Measurements from ENCODE around the gene RFX8. TPM values are rescaled to one million over a fixed set of nuclear protein-coding genes. Genes with fewer than 3 reads are reported as not detected.
A peak's percentile ranks its signal among the peaks of the same experiment; 100 is the strongest.

The RFX8 gene
- total RNA-seq, 2 donors from 2014 or later, result not detected

DNA sequence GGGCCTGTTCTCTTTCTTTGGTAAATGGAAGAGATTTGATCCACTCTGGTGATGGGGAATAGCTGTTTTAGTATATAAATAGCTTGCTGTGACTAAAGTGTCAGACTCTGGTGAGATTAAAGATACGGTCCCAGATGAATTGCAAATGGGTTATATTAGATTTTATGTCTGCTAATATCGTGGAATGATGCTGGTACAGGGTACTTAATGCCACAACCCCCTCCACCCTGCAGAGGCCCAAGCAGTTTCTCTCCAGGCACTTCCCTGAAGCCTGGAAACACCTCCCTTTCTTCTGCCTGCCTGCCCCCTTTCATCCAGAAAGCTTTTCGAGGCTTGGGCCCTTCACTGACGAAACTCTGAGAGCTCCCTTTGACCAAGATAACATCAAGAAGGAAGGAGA lies 21.4 kb upstream of the RFX8 start:
- ATAC-seq (no peak), DNase-seq (no peak)
- intact Hi-C loops (cut with DNase I), result no loop called here

DNA sequence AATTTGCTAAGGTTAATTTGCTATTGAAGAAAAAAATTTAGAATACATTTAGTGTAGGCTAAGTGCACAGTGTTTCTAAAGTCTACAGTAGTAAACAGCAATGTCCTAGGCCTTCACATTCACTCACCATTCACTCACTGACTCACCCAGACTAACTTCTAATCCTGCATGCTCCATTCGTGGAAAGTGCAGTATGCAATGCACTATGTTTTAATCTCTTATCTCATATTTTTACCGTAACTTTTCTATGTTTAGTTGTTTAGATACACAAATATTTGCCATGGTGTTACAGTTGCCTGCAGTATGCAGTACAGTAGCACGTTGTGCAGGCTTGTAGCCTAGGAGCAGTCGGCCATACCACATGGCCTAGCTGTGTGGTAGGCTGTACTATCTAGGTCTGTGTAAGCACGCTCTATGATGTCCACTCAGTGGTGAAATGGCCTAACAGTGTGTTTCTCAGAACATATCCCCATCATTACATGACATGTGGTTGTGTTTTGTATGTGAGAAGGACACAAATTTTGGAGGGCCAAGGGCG lies 18.1 kb upstream of the RFX8 start:
- ATAC-seq (no peak), DNase-seq (no peak)
- intact Hi-C loops (cut with DNase I), result no loop called here

DNA sequence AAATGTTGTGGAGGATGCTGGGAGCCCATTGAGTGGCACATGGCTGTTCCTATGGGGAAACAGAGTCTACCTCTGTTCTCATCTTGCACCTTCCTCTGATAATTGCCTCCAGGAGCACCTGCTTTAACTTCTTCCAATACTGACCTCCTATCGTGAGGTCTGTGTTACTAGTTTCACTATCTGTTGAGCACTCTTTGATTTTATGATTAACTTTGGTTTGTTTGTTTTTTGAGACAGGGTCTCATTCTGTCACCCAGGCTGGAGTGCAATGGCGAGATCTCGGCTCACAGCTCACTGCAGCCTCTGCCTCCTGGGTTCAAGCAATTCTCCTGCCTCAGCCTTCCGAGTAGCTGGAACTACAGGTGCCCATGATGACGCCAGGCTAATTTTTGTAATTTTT lies 12.1 kb upstream of the RFX8 start:
- DNase-seq, result no peak
- ATAC-seq, result no peak
- intact Hi-C loops (cut with DNase I), result no loop called here

DNA sequence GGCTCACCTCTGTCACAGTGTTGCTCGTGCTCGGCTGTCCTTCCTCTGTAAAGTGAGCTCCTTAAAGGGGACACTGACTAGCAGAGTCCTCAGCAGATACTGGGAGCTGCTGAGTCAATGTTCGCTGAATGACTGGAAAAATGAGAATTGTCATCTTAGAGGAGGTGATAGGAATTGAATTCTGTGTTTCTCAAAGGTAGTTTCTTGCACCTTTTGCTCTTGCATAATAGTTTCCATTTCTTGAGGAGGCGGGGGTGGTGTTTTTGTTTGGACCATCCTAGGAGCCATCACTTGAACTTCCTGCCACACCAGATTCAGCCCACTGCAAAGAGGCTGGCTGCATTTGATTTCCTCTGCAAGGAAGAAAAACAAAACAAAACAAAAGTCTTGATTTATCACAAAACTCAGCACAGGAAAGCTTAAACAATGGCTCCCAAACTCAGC lies 11.4 kb upstream of the RFX8 start:
- DNase-seq (no peak), ATAC-seq (no peak)
- intact Hi-C loops (cut with DNase I), result no loop called here

DNA sequence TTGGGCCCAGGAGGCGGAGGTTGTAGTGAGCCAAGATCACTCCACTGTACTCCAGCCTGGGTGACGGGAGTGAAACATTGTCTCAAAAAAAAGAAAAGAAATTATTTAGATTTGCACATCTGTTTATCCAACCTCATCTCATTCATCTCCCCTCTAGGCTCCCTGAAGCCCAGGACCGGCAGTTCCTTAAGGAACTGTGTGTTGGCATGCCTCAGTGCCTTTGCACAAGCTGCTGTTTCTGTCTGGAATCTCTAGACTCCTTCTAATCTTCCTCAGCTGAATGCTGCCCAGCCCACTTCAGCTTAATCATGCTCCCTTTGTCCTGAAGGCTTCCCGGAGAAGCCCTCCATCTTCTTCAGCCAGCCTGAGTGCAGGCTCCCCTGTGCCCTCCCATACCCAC lies 10.9 kb upstream of the RFX8 start:
- no peak for ATAC-seq
- intact Hi-C loops (cut with DNase I), result no loop called here
- DNase-seq, result no peak

DNA sequence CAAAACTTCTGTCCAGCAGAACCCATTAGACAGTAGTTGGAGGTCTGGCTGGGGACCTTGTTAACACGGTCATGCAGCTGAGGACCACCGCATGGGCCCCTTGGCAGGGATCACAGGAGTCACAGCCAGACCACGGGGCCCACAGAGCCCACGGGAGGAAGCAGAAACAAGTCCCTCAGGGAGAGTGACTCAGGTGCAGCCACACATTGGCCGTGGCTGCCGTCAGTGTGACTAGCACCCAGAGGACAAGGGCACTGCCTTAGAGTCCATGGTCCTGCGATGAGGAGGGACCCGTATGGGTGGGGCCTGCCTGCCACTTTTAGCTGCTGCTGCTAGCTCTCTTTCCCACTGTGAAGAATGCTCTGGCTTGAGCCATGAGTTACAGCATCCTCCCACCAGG lies 5.9 kb upstream of the RFX8 start:
- intact Hi-C loops (cut with DNase I), result no loop called here
- no peak for ATAC-seq
- DNase-seq, result no peak

DNA sequence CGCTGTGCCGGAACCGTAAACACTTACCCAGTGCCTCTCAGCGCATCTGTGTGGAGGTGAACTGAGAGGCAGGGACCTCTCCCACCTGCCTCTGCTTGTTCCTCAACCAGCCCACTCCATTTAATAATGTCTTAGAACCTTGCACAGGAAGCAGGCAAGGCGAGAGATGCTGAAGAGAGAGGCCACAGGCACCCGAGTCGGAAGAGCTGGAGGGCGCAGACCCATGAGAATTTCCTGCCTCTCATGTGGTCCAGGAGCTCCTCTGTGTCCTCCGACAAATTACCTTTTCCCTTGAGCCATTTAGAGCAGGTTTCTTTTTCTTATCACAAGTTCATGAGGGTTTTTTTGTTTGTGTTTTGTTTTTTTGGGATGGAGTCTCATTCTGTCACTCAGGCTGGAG lies 4.9 kb upstream of the RFX8 start:
- DNase-seq (no peak), ATAC-seq (no peak)
- intact Hi-C loops (cut with DNase I), result no loop called here

DNA sequence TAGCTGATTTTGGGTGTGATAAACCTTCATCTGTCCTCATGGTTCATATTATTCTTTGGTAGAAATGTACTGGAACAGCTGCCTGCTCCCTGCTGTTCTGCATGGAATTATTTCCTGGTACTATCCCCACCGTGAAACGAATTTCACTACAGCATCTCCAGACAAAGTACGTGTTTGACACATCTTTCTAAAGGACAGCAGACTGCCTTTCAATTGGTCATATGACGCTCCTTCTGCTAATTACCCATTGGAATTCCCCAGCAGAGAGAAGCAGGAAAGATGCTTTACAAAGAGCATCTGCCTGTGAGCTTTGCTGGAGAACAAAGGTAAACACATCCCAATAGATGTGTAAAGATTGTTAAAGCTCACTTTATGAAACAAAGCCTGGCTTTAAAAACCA lies 4.4 kb upstream of the RFX8 start:
- ATAC-seq (no peak), DNase-seq (no peak)
- intact Hi-C loops (cut with DNase I), result no loop called here

DNA sequence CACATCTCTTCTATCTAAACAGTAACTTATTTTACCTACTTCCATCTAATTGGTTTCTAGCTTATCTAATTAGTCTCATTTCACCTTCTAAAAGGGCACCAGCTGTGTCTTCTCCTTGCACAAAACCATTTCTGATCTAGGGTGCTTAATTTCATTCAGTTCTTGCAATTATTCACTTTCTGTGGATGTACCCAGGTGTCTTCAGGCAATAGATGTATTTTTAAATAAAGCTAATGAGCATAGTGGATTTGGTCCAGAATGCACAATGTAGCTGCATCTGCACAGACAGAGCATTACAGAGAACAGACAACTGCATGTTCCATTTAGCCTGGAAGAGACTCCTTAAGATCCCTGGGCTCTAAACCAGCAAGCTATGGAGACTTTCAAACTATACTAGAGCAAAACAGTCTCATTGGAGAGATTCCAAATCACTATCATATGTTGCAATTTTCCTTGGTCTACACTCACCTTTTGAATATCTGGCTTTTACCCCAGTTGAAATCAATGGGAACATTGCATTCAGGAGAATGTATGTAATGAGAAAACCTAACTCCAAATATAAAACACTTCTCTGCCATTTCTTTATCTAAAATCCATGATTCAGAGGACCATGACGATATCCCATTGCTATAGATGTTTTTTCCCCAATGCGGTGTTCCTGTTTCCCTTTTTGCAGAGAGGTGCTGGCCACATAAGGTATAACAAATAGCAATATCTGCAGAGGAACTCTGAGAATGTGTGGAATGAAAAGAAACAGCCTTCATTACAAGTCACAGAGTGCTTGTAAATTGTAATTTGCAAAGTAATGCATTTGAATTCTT lies 3.5 kb upstream of the RFX8 start:
- no peak for DNase-seq
- intact Hi-C loops (cut with DNase I), result no loop called here
- ATAC-seq, result no peak

DNA sequence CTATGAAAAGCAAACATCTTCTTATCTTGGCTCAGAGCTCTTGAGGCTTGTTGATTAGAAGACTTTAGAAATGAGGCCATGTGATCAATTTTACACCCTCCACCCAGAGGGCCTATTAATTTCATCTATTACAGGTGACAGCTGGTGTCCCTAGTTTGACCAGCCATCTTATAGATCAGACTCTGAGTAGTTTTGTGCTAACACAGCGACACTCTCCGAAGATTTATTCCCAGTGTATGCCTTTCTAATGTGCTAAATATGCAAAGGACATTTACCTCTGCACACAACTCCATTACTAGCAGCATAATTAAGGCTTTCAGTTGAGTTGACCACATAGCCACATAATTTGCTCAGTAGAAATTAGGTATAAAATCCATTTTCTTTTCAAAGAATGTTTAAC lies 2.6 kb upstream of the RFX8 start:
- DNase-seq (no peak), ATAC-seq (no peak)
- intact Hi-C loops (cut with DNase I), result no loop called here

DNA sequence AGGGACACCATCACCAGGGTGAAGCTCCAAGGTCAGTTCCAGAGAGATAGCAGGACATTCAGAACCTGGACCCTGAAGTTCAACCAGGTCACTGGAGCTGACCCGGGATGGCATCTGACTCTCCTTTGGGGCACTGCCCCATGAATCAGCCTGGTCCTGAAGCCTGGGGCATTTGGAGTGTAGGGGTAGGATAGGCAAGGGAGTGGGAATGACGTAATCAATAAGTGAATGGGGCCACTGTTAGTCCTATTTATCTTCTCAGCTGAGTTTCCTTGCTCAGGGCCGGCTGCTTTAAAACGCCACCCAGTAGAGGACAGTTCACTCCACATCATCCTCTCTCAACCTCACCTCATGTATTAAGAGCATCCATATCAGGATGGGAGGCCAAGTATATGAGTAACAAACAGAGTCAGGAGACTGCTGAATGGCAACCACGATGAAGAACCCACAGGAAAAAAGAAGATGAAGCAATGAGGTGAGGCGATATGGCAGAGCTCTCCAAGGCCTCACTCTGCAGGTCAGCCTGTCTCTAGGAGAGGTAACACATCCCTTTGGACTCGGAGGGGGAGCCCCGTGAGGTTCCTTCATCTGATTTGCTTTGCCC lies 1.8 kb upstream of the RFX8 start:
- no peak for DNase-seq
- intact Hi-C loops (cut with DNase I), result no loop called here
- ATAC-seq, result no peak

DNA sequence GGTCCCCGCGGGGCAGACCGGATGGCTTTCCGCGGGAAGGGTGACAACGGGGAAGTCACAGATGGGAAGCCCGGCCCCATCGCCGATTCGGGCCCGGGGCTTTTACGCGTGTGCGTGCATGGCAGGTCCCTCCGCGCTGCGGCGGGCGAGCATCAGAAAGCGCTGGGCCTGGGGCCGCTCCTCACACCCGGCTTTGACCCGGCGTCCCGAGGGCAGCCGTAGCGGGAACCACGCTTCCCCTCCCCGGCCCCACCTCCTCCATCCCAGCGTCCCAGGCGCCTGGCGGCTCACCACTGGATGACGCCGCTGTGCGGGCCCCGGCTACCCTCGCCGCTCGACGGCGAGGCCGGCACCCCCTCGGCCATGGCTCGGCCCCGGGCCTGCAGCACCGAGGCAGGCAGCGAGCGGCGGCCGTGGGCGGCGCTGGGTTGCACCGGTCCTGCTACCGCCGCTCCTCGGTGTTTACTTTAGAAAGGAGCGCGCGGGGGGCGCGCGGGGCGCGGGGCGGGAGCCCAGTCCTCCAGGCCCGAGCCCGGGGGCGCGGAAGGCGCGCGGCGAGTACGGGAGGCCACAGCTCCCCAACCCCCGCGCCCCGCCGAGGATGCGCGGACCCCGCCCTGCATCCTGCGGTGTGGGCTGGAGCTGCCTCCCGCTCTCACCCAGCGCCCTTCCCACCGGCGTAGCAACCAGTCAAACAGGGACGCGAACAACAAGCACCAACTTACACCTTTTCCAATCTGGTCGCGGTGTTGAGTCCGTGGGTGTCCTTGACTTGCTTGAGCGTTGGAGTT lies 806 bp downstream of the RFX8 start:
- DNase-seq, result peak; percentile 66
- intact Hi-C loops (cut with DNase I), result no loop called here
- ATAC-seq, result peak; percentile 85 to 89

DNA sequence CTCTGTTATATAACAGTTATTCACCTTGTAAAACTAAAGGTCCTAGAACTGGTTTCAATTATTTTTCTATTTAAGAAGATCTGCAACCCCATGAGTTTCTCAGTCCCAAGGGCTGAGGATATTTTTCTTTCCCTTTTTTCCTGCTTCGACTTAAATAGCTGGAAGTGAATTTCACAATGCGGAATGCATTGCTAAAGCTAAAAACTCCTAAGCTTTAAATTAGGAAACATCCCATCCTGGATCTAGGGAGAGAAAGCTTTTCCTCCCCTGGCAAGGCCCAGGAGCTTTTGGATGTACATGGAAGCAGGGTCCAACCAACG lies 1.4 kb downstream of the RFX8 start:
- DNase-seq (no peak), ATAC-seq (no peak)
- intact Hi-C loops (cut with DNase I), result no loop called here

DNA sequence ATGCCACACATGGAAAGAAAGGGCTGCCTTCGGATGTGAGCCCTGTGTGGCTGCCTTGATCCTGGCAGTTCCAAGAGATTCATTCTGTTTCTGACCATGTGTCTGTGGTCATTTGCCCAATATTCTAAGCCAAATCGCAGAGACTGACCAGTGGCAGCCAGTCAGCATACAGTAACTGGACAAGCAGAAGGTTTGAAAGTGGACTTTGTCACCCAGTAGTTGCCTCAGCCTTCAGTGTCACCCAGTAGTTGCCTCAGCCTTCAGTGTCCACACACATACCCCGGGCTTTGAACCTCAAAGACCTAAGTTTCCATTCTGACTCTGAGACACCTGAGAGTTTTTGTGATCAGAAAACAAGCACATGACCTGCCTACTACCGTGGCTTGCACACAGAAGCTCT lies 5.0 kb downstream of the RFX8 start:
- intact Hi-C loops (cut with DNase I), result no loop called here
- ATAC-seq, result no peak
- DNase-seq, result no peak

DNA sequence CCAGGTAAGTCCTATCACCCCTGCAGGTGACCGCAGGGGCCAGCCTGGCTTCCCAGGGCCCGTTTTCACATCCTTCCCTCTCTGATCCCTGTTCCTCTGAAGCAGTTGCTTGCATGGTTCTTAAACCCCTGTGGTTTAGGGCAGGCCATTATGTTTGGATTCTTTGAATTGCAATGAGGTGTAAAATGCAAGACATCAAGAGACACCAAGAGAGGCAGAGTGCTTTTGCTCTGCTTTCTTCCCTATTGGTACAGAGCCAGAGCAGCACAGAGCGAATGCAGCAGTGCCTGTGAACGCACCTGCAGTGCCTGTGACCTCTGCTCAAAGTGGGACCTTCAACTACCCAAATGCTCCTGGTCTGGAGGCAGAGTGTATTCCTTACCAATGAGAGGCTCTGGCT lies 7.6 kb downstream of the RFX8 start:
- DNase-seq (no peak), ATAC-seq (no peak)
- intact Hi-C loops (cut with DNase I), result no loop called here

DNA sequence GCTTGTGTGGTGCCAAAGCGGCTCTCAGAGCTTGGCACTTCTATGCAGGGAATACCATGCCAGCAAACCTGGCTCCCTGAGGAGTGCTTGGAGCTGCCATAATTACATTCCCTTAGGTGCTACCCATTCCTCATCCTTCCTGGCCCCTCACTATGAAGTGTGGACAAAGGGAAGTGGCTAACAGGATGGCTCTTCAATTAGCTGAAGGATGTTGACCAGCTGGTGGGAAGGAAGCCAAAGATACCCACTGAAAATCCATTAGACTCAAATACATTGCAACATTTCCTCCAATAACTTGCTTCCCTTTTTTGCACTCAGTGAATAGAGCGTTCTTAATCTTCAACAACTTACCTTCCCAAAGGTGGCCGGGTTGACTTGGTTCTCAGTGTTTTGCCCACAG lies 8.5 kb downstream of the RFX8 start:
- DNase-seq (no peak), ATAC-seq (no peak)
- intact Hi-C loops (cut with DNase I), result no loop called here

DNA sequence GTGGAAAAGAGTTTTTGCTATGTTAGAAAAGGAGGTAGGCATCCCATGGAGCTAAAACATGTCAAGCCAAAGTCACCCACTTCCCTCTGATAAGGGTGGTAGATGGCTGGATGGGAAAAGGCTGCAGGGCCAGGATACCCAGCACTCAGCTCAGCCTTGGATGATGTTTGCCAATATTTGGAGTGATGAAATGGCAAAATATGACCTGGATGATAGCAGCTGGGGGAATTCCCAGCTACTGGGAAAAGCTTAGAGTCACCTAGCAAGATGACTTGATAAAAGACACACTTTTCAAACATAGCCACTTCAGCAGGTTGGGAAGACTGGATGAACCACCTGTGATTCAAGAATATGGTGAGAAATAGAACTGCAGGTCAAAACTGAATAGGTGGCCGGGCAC lies 10.1 kb downstream of the RFX8 start:
- DNase-seq (no peak), ATAC-seq (no peak)
- intact Hi-C loops (cut with DNase I), result no loop called here

DNA sequence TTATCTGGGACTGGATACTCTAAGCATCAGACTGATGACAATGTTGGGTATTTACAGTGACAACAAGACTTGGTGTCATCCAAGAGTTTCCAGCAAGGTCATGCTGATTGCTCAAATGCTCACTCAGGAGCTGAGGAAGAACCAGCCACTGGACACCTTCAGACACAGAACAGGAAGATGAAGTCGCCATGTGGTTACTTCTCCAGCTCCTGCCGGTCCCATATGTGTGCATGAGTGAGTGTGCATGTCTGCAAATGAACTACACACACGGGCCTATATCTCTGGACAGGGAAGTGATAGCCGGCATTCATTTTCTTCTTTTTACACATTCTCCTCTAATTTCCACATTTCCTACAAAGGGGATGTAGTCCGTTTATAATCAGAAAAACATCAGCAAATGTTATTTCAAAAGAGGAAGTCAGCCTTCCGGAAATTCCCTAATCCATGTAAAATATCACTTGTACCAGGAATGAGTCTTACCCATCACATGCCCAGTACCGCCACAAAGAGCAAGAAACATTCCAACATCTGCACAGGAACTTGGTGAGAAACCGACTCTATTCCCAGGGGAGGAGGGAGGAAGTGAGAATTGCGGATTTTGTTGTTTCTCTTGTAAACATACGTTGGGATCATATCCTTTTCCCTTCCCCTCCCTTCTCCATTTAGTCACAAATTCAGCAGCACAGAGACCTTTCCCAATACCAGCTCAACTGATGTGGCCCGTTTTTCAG lies 10.8 kb downstream of the RFX8 start:
- ATAC-seq (peak; percentile 53 to 66), DNase-seq (no peak)
- intact Hi-C loops (cut with DNase I), result no loop called here

DNA sequence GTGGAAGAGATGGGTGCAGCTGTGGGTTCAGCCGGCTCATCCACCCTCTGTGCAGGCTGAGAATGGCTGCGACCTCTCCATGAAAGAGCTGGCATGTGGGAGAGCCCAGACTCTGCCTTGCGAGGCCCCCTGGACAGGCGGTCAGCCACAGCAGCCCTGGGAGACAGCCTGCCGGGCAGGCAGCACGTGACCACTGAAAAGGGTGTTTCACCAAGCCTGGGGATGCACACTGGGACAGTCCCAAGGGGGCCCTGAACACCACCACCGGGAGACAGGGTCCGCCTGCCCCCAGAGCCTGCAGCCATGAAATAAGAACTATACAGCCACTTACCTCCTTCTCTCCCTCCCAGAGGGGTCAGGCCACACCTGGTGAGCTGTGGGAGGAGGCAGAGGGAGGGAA lies 11.5 kb downstream of the RFX8 start:
- ATAC-seq, result peak in 1 of 2 donors; percentile 14
- intact Hi-C loops (cut with DNase I), result no loop called here
- no peak for DNase-seq

DNA sequence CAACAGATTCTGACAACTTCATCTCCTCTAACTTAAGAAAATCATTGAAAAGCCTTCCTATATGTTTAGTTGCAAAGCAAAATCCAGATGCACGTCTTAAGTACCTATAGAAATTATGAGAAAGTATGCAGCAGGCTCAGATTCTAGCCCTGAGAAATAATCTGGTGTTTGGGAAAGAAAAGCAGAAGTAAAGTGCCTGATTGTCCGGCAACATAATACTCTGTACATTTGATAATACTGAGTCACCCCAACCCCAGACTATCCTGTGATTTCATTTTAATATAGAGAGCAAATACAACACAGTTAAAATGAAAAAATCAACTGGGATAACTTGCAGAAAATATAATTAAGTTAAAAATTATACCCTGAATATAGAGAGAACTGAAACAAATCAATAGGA lies 13.5 kb downstream of the RFX8 start:
- intact Hi-C loops (cut with DNase I), result no loop called here
- DNase-seq, result no peak
- no peak for ATAC-seq
